ENCODE measurements around the gene CELA2B. TPM values are rescaled to one million over a fixed set of nuclear protein-coding genes. Genes with fewer than 3 reads are reported as not detected.
A peak's percentile ranks its signal among the peaks of the same experiment; 100 is the strongest.

Gene CELA2B
- total RNA-seq, 1 experiment from 2014 or later: not detected

DNA sequence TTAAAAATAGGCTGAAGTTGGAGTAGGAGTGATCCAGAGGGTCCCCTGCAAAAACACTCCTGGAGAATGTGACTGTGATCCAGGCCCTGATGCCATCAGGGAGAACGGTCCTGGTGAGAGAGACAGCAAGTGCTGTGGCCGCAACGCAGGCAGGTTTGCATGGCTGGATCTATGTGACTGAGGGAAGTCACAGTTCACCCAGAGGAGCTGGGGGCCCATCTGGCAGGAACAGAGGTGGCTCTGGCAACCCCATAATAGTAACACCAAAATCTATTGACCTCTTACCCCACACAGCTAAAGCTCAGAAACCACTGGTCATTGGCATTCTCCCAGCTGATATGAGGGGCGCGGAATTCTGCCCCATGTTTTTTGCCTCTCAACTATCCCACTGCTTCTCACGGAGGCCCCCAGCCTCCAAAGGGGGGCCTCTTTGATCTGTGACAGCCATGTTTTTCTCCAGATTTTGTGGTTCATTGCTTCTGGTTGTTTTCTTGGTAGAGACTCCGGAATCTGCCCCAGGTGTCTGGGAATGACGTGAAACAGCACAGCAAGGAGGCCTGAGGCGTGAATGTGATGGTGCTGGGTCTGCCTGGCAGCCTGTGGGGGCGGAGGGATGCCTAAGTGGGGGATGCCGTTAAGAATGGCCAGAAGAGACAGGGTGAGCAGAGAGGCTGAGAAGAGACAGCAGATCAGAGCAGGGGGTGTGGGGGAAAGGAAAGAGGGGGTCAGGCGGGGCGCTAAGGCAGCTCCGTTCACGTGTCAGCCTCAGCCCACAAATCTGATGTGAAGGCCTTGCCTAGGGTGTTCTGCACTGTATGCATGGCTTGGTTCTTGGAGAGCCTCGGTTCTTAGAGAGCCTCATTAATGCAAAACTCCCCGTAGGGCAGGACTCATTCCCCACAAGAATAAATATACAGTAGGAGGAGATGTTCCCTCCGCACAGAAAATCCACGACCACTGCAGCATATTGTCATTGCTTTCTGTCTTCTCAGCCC, 24.6 kb downstream of the CELA2B start:
- TF ChIP-seq, protein P1, sequence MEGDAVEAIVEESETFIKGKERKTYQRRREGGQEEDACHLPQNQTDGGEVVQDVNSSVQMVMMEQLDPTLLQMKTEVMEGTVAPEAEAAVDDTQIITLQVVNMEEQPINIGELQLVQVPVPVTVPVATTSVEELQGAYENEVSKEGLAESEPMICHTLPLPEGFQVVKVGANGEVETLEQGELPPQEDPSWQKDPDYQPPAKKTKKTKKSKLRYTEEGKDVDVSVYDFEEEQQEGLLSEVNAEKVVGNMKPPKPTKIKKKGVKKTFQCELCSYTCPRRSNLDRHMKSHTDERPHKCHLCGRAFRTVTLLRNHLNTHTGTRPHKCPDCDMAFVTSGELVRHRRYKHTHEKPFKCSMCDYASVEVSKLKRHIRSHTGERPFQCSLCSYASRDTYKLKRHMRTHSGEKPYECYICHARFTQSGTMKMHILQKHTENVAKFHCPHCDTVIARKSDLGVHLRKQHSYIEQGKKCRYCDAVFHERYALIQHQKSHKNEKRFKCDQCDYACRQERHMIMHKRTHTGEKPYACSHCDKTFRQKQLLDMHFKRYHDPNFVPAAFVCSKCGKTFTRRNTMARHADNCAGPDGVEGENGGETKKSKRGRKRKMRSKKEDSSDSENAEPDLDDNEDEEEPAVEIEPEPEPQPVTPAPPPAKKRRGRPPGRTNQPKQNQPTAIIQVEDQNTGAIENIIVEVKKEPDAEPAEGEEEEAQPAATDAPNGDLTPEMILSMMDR (IDR thresholded peaks at IDR 0.05; ENCODE audit: unreplicated experiment): no peak
- Mint-ChIP-seq H3K27me3 (ENCODE audit: unreplicated experiment) (no peaks in the 10 kb centered on the region), H3K36me3 (ENCODE audit: insufficient read depth, unreplicated experiment) (peaks cover 5% of the 10 kb centered on the region), H3K27ac (ENCODE audit: unreplicated experiment) (no peak overlapping the region), H3K4me1 (ENCODE audit: low read depth, unreplicated experiment) (no peaks in the 10 kb centered on the region), H3K9me3 (ENCODE audit: low read depth, unreplicated experiment) (no peaks in the 10 kb centered on the region), H3K4me3 (ENCODE audit: low read depth, unreplicated experiment) (no peak overlapping the region)
- BruUV-seq (replicated peaks): no TSS peak
- no peak for DNase-seq
- intact Hi-C loops (cut with micrococcal nuclease; ENCODE audit: unreplicated experiment): loop anchor here (5.0 kb wide), 1 partner anchor 178 kb away; no protein-coding TSS in a partner anchor
- CTCF ChIA-PET: no interaction called here

GRCh38 chr1:15501208-15502032, 25.5 kb downstream of the CELA2B start:
- TF ChIP-seq, protein P1 (IDR thresholded peaks at IDR 0.05; ENCODE audit: unreplicated experiment): peak; percentile 68
- DNase-seq: peak; percentile 65
- H3K9me3 Mint-ChIP-seq (ENCODE audit: low read depth, unreplicated experiment): no peaks in the 10 kb centered on the region
- no peaks in the 10 kb centered on the region for H3K4me1 Mint-ChIP-seq (ENCODE audit: low read depth, unreplicated experiment)
- H3K36me3 Mint-ChIP-seq (ENCODE audit: insufficient read depth, unreplicated experiment): peaks cover 5% of the 10 kb centered on the region
- CTCF ChIA-PET: no interaction called here
- no TSS peak for BruUV-seq (replicated peaks)
- H3K4me3 Mint-ChIP-seq (ENCODE audit: low read depth, unreplicated experiment): no peak overlapping the region
- intact Hi-C loops (cut with micrococcal nuclease; ENCODE audit: unreplicated experiment): loop anchor here (5.0 kb wide), 1 partner anchor 179 kb away; no protein-coding TSS in a partner anchor
- no peak overlapping the region for H3K27ac Mint-ChIP-seq (ENCODE audit: unreplicated experiment)
- H3K27me3 Mint-ChIP-seq (ENCODE audit: unreplicated experiment): no peaks in the 10 kb centered on the region

- no peak overlapping the region for H3K4me3 Mint-ChIP-seq (ENCODE audit: low read depth, unreplicated experiment)
- DNase-seq: no peak
- H3K9me3 Mint-ChIP-seq (ENCODE audit: low read depth, unreplicated experiment): no peaks in the 10 kb centered on the region
- no peaks in the 10 kb centered on the region for H3K27me3 Mint-ChIP-seq (ENCODE audit: unreplicated experiment)
- no peaks in the 10 kb centered on the region for H3K4me1 Mint-ChIP-seq (ENCODE audit: low read depth, unreplicated experiment)
- CTCF ChIA-PET: no interaction called here
- intact Hi-C loops (cut with micrococcal nuclease; ENCODE audit: unreplicated experiment): loop anchor here (5.0 kb wide), 1 partner anchor 182 kb away; no protein-coding TSS in a partner anchor
- no peak overlapping the region for H3K27ac Mint-ChIP-seq (ENCODE audit: unreplicated experiment)
- H3K36me3 Mint-ChIP-seq (ENCODE audit: insufficient read depth, unreplicated experiment): peaks cover 5% of the 10 kb centered on the region
- no TSS peak for BruUV-seq (replicated peaks)
- TF ChIP-seq, protein P1 (IDR thresholded peaks at IDR 0.05; ENCODE audit: unreplicated experiment): no peak
Observed at GRCh38 chr1:15504436-15504835, 28.5 kb downstream of the CELA2B start.

DNA sequence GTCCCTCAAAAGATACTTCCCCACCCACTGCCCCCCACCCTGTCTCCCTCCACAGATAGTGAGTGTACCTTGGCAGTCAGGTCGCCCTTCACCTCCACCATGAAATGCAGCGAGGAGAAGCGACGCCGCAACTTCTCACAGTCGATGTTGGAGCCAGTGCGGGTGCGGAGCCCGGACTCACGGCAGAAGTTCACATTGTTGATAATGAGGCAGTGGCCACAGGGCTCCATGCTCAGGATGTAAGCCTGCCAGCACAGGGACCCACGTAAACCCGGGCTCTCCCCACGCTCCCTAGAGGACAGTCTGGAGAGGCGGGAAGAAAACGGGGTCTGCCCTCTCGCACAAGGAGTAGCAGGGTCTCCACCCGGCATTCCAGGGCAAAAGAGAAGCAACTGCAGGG, 30.9 kb downstream of the CELA2B start:
- no TSS peak for BruUV-seq (replicated peaks)
- H3K4me3 Mint-ChIP-seq (ENCODE audit: low read depth, unreplicated experiment): no peak overlapping the region
- H3K4me1 Mint-ChIP-seq (ENCODE audit: low read depth, unreplicated experiment): peaks cover 7% of the 10 kb centered on the region
- H3K36me3 Mint-ChIP-seq (ENCODE audit: insufficient read depth, unreplicated experiment): peaks cover 5% of the 10 kb centered on the region
- intact Hi-C loops (cut with micrococcal nuclease; ENCODE audit: unreplicated experiment): no loop called here
- no peak overlapping the region for H3K27ac Mint-ChIP-seq (ENCODE audit: unreplicated experiment)
- H3K9me3 Mint-ChIP-seq (ENCODE audit: low read depth, unreplicated experiment): no peaks in the 10 kb centered on the region
- CTCF ChIA-PET: no interaction called here
- TF ChIP-seq, protein P1 (IDR thresholded peaks at IDR 0.05; ENCODE audit: unreplicated experiment): no peak
- DNase-seq: no peak
- no peaks in the 10 kb centered on the region for H3K27me3 Mint-ChIP-seq (ENCODE audit: unreplicated experiment)

Measured in Calu3 (cell line).